ENCODE data around the gene PID1. TPM values are rescaled to one million over a fixed set of nuclear protein-coding genes. Genes with fewer than 3 reads are reported as not detected.
A peak's percentile ranks its signal among the peaks of the same experiment; 100 is the strongest.

Gene PID1
- total and polyA plus RNA-seq, 3 donors from 2014 or later, result 8.1 to 15.5 (median 14.8) TPM

GRCh38 chr2:229087843-229088516, 183.1 kb downstream of the PID1 start:
- H3K27me3 ChIP-seq, result no peaks in the 10 kb centered on the region
- no peaks in the 10 kb centered on the region for H3K36me3 ChIP-seq (ENCODE audit: low read depth, missing control alignments)
- WGBS, 2 donors, result 59 to 69% methylated on average over 5 to 6 of the region's 6 CpGs
- intact Hi-C loops (cut with DNase I; ENCODE audit: low total_unique reads), result no loop called here
- peak overlapping the region in 1 of 2 donors; percentile 13 for H3K27ac ChIP-seq
- H3K4me1 ChIP-seq, result peaks cover 11% of the 10 kb centered on the region
- peak; percentile 40 for DNase-seq
- no peaks in the 10 kb centered on the region for H3K9me3 ChIP-seq
- no peak overlapping the region for H3K4me3 ChIP-seq
- TF ChIP-seq POLR2A (IDR thresholded peaks at IDR 0.05) (no peak), CTCF (IDR thresholded peaks at IDR 0.05) (no peak)

GRCh38 chr2:229087267-229087666, 183.8 kb downstream of the PID1 start:
- no peak overlapping the region for H3K27ac ChIP-seq
- H3K4me3 ChIP-seq, result no peak overlapping the region
- H3K9me3 ChIP-seq, result no peaks in the 10 kb centered on the region
- no peak for TF ChIP-seq POLR2A (IDR thresholded peaks at IDR 0.05)
- no peak for TF ChIP-seq CTCF (IDR thresholded peaks at IDR 0.05)
- H3K27me3 ChIP-seq, result no peaks in the 10 kb centered on the region
- WGBS, 2 donors, result 85 to 91% methylated on average over 3 of the region's 3 CpGs
- intact Hi-C loops (cut with DNase I; ENCODE audit: low total_unique reads), result no loop called here
- DNase-seq, result no peak
- H3K4me1 ChIP-seq, result peaks cover 11% of the 10 kb centered on the region
- H3K36me3 ChIP-seq (ENCODE audit: low read depth, missing control alignments), result no peaks in the 10 kb centered on the region

- Histone ChIP-seq H3K36me3 (ENCODE audit: low read depth, missing control alignments) (no peaks in the 10 kb centered on the region), H3K4me3 (no peak overlapping the region), H3K27me3 (no peaks in the 10 kb centered on the region), H3K27ac (no peak overlapping the region), H3K9me3 (no peaks in the 10 kb centered on the region), H3K4me1 (peaks cover 11% of the 10 kb centered on the region)
- DNase-seq, result no peak
- TF ChIP-seq POLR2A (IDR thresholded peaks at IDR 0.05) (no peak), CTCF (IDR thresholded peaks at IDR 0.05) (no peak)
- intact Hi-C loops (cut with DNase I; ENCODE audit: low total_unique reads), result no loop called here
These were observed 185.6 kb downstream of the PID1 start for GRCh38 chr2:229085439-229085838.

- no peak for TF ChIP-seq CTCF (IDR thresholded peaks at IDR 0.05)
- peaks cover 11% of the 10 kb centered on the region for H3K4me1 ChIP-seq
- no peaks in the 10 kb centered on the region for H3K36me3 ChIP-seq (ENCODE audit: low read depth, missing control alignments)
- no peak overlapping the region for H3K4me3 ChIP-seq
- no peak overlapping the region for H3K27ac ChIP-seq
- H3K27me3 ChIP-seq, result no peaks in the 10 kb centered on the region
- intact Hi-C loops (cut with DNase I; ENCODE audit: low total_unique reads), result no loop called here
- WGBS, 2 donors, result 80 to 92% methylated on average over 5 of the region's 5 CpGs
- no peaks in the 10 kb centered on the region for H3K9me3 ChIP-seq
- DNase-seq, result no peak
These were observed 186.6 kb downstream of the PID1 start for GRCh38 chr2:229084447-229084846.
